ENCODE measurements around the gene DPH7.

GRCh38 chr9:137545123-137545522, 33.6 kb downstream of the DPH7 start:
- TF ChIP-seq POLR2A (IDR thresholded peaks at IDR 0.05) (no peak), CTCF (IDR thresholded peaks at IDR 0.05) (no peak)
